ENCODE results near the gene ASNSD1. TPM values are rescaled to one million over a fixed set of nuclear protein-coding genes. Genes with fewer than 3 reads are reported as not detected.

Gene ASNSD1
- total and polyA plus RNA-seq, 9 of the 15 experiments (the other 6 are each of a cell fraction or from before 2014, with no cell fraction given): 23.9 to 56.4 (median 38.3) TPM

- no peak for FAIRE-seq
- Histone ChIP-seq H4K20me1 (replicated peaks; ENCODE audit: control insufficient read depth, insufficient read depth, low read length) (no peaks in the 10 kb centered on the region), H3K36me3 (ENCODE audit: control insufficient read depth, insufficient read depth, low read length) (no peaks in the 10 kb centered on the region), H3K27me3 (ENCODE audit: control insufficient read depth in 2 of 2, insufficient read depth in 2 of 2, low read length in 2 of 2) (no peaks in the 10 kb centered on the region), H3K4me1 (replicated peaks in 1 of 2; ENCODE audit: control insufficient read depth in 2 of 2, insufficient read depth in 2 of 2, low read length in 2 of 2) (peaks cover 0 to 12% of the 10 kb centered on the region in 2 experiments; a peak in 3 of 5 replicates), H3K9ac (ENCODE audit: insufficient read depth in 1 of 2, low read depth in 2 of 2, low read length in 2 of 2) (no peak overlapping the region), H3K9me1 (ENCODE audit: control insufficient read depth, insufficient read depth, low read length) (no peaks in the 10 kb centered on the region), H2AFZ (ENCODE audit: low read depth, low read length) (no peak overlapping the region), H3K4me3 (no peak overlapping the region), H3K9me3 (replicated peaks; ENCODE audit: control insufficient read depth, insufficient read depth, low read depth, low read length) (no peaks in the 10 kb centered on the region), H3K79me2 (ENCODE audit: control insufficient read depth, insufficient read depth, low read length) (no peaks in the 10 kb centered on the region), H3K27ac (ENCODE audit: extremely low read depth, low read depth, low read length) (no peak overlapping the region), H3K4me2 (ENCODE audit: insufficient read depth, low read length) (no peak overlapping the region)
- in situ Hi-C loops (cut with MboI) (no loop called here), intact Hi-C loops (cut with micrococcal nuclease) (no loop called here)
- peak; percentile 85 for TF ChIP-seq BCOR (IDR thresholded peaks at IDR 0.05)
- TF ChIP-seq KDM1A (IDR thresholded peaks at IDR 0.05): peak; percentile 30 to 59; a peak in 3 of 4 replicates
- no peak for TF ChIP-seq ZNF316 (IDR thresholded peaks at IDR 0.05)
- no peak for TF ChIP-seq FOXP1 (CRISPR knock-in tag; IDR thresholded peaks at IDR 0.05)
- TF ChIP-seq HMG20B (CRISPR knock-in tag; IDR thresholded peaks at IDR 0.05): no peak
- TF ChIP-seq RBM34 (IDR thresholded peaks at IDR 0.05; ENCODE audit: borderline replicate concordance, insufficient read depth, low read length): no peak
- peak; percentile 95 for TF ChIP-seq RBM25 (IDR thresholded peaks at IDR 0.05; ENCODE audit: low read depth, low read length, severe bottlenecking)
- no peak for TF ChIP-seq PML (IDR thresholded peaks at IDR 0.05; ENCODE audit: low read length)
- TF ChIP-seq CXXC5 (CRISPR knock-in tag; IDR thresholded peaks at IDR 0.05): no peak
- TF ChIP-seq ARNT (IDR thresholded peaks at IDR 0.05): no peak
- no peak for TF ChIP-seq RHOXF2B (CRISPR knock-in tag; conservative IDR thresholded peaks at IDR 0.05)
- WGBS (ENCODE audit: insufficient coverage, low coverage, missing lambda C conversion rate): 78% methylated on average over 1 of the region's 1 CpG
- DNase-seq (ENCODE audit: extremely low read depth in 1 of 4, low spot score in 3 of 4): no peak
- CTCF ChIA-PET (ENCODE audit: low intra/inter-chr PET ratio): no interaction called here
- POLR2A ChIA-PET: interaction anchor here (1.0 to 1.2 kb wide), 2 partner anchors 10 to 42 kb away, joined by 4 read pairs; partner anchors contain the start of gene SLC40A1
- BruUV-seq (replicated peaks): no TSS peak
- ATAC-seq: no peak
Measured at GRCh38 chr2:189623049-189623448, 38.2 kb upstream of the ASNSD1 start.
